Measurements from ENCODE around the gene UROS.

DNA sequence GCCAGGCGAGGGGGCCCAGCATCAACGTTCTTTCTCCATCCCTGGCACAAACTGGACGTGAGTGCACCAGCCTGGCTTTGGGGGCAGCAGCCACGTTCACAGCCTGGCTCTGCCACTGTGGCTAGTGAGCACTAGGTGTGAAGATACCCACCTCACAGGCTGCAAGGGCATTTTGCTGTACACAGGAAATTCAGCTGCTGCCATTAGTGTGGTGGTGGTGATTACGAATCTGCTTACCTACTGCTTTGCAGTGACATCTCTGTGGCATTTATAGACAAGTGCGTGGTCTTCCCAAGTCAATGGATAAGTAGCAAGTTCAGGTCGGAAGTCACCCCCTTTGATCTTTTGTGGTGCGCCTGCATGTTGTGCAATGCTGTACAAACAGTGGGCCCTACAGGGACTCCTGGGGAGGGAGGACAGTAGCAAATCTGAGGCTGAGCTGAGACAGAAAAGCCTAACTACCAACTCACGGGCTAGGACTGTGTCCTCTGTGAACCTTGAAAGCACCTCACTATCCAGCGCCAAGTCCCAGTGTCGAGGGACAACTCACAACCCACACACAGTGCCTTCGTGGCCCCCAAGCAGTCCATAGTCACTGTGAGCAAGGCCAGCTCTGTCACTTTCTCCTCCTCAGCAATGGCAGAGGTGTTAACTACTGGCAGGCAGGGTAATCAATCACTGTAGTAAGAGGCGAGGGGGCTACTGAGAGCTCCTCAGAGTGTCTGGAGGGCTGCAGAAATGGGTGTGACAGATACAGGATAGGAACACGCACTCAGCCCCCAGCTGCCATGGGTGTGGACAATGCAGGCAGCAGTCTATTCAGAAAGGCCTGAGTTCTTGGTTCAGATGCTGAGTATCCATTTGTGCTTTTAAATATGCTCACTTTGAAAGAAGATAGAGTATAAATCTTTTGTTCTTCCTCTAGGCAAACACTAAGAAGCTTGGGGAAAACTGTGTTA is 30.4 kb downstream of the UROS start:
- TF ChIP-seq, protein P1, sequence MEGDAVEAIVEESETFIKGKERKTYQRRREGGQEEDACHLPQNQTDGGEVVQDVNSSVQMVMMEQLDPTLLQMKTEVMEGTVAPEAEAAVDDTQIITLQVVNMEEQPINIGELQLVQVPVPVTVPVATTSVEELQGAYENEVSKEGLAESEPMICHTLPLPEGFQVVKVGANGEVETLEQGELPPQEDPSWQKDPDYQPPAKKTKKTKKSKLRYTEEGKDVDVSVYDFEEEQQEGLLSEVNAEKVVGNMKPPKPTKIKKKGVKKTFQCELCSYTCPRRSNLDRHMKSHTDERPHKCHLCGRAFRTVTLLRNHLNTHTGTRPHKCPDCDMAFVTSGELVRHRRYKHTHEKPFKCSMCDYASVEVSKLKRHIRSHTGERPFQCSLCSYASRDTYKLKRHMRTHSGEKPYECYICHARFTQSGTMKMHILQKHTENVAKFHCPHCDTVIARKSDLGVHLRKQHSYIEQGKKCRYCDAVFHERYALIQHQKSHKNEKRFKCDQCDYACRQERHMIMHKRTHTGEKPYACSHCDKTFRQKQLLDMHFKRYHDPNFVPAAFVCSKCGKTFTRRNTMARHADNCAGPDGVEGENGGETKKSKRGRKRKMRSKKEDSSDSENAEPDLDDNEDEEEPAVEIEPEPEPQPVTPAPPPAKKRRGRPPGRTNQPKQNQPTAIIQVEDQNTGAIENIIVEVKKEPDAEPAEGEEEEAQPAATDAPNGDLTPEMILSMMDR (IDR thresholded peaks at IDR 0.05), result no peak
- no peak for TF ChIP-seq POLR2A (IDR thresholded peaks at IDR 0.05)

All from thyroid gland (tissue), 4 donors.